GM19238 (cell line): Measurements from ENCODE around the gene ACSF2.

ENCODE experiments used
- DNase-seq: peaks from one replicate; pipeline ENCODE4 v3.0.0; 2011; ENCODE audit warnings: low spot score; ENCODE audit not compliant: insufficient read length

ACSF2 gene

GRCh38 chr17:50520483-50520882 lies 94.5 kb downstream of the ACSF2 start:
- DNase-seq, result no peak

- no peak for DNase-seq
Observed at GRCh38 chr17:50521514-50521913, 95.5 kb downstream of the ACSF2 start.

GRCh38 chr17:50522766-50523165 lies 96.7 kb downstream of the ACSF2 start:
- no peak for DNase-seq

GRCh38 chr17:50523208-50523607 lies 97.2 kb downstream of the ACSF2 start:
- DNase-seq, result no peak
